Measurements from ENCODE around the gene NFKBIA.
A peak's percentile ranks its signal among the peaks of the same experiment; 100 is the strongest.
"Not testable (repeated sequence)": the region's sequence is repeated elsewhere in the genome, so short reads cannot be mapped to it uniquely, and the experiment has no call there.

NFKBIA gene

GRCh38 chr14:35409595-35409994 lies 5.0 kb upstream of the NFKBIA start:
- no peak for DNase-seq (ENCODE audit: low read depth in 3 of 3, low spot score in 1 of 3)

- no peak for DNase-seq (ENCODE audit: low read depth in 3 of 3, low spot score in 1 of 3)
Measured at GRCh38 chr14:35408026-35408425, 3.5 kb upstream of the NFKBIA start.

DNA sequence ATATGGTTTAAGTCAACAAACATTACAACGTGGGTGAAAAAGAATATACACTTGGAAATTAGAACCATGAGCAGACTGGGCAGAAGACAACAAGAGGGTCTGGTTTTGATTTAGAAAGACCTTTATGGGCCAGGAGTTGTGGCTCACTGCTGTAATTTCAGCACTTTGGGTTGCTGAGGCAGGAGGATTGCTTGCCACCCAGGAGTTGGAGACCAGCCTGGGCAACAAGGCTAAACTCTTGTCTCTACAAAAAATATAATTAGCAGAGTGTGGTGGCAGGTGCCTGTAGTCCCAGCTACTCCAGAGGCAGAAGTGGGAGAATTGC lies 2.7 kb upstream of the NFKBIA start:
- no peak for DNase-seq (ENCODE audit: low read depth in 3 of 3, low spot score in 1 of 3)

GRCh38 chr14:35406506-35407305 lies 2.2 kb upstream of the NFKBIA start:
- DNase-seq (ENCODE audit: low read depth in 3 of 3, low spot score in 1 of 3), result no peak

GRCh38 chr14:35406090-35406489 lies 1.5 kb upstream of the NFKBIA start:
- DNase-seq (ENCODE audit: low read depth in 3 of 3, low spot score in 1 of 3), result no peak

GRCh38 chr14:35405304-35405996 lies 901 bp upstream of the NFKBIA start:
- no peak for DNase-seq (ENCODE audit: low read depth in 3 of 3, low spot score in 1 of 3)

GRCh38 chr14:35403603-35404448 lies 723 bp downstream of the NFKBIA start:
- DNase-seq (ENCODE audit: low read depth in 3 of 3, low spot score in 1 of 3), result peak; percentile 94 to 98 (median 97)

DNA sequence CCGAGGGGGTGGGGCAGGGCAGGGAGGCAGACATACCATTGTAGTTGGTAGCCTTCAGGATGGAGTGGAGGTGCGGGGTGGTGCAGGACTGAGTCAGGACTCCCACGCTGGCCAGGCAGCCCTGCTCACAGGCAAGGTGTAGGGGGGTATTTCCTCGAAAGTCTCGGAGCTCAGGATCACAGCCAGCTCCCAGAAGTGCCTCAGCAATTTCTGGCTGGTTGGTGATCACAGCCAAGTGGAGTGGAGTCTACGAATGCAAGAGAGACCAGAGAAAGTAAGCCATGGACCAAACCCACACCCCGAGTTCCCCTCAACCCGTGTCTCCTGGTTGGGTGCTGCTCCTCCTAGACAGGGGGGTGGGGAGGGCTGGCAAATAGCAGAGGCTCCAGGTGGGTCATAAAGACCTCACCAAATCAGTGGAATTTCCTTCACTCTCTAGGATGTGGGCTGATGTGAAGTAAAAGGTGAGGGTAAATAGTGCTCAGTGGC lies 1.4 kb downstream of the NFKBIA start:
- peak in 1 of 3 donors; percentile 35 for DNase-seq (ENCODE audit: low read depth in 3 of 3, low spot score in 1 of 3)

DNA sequence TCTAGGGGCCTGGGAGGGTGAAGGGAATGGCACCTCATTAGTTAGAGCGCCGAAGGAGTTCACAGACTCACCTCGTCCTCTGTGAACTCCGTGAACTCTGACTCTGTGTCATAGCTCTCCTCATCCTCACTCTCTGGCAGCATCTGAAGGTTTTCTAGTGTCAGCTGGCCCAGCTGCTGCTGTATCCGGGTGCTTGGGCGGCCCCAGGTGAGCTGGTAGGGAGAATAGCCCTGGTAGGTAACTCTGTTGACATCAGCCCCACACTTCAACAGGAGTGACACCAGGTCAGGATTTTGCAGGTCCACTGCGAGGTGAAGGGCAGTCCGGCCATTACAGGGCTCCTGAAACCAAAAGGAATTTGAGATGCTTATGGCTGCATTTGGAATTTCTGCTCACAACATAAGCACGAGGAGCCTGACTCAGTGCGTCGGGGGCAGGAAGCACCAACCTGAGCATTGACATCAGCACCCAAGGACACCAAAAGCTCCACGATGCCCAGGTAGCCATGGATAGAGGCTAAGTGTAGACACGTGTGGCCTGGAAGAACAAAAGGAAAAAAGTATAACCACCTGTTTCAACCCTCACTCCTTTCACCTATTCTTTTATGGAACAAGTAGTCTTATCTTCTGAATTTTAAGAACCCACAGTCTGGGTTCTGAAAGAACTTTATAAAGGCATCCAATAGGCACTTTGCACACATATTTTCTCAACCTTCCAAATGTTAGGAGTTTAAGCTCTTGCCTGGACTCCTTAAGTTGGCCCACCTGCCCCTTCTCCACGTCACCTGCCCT lies 2.0 kb downstream of the NFKBIA start:
- DNase-seq (ENCODE audit: low read depth in 3 of 3, low spot score in 1 of 3), result peak in 1 of 3 donors; percentile 25

GRCh38 chr14:35401422-35402265 lies 2.9 kb downstream of the NFKBIA start:
- no peak for DNase-seq (ENCODE audit: low read depth in 3 of 3, low spot score in 1 of 3)

DNA sequence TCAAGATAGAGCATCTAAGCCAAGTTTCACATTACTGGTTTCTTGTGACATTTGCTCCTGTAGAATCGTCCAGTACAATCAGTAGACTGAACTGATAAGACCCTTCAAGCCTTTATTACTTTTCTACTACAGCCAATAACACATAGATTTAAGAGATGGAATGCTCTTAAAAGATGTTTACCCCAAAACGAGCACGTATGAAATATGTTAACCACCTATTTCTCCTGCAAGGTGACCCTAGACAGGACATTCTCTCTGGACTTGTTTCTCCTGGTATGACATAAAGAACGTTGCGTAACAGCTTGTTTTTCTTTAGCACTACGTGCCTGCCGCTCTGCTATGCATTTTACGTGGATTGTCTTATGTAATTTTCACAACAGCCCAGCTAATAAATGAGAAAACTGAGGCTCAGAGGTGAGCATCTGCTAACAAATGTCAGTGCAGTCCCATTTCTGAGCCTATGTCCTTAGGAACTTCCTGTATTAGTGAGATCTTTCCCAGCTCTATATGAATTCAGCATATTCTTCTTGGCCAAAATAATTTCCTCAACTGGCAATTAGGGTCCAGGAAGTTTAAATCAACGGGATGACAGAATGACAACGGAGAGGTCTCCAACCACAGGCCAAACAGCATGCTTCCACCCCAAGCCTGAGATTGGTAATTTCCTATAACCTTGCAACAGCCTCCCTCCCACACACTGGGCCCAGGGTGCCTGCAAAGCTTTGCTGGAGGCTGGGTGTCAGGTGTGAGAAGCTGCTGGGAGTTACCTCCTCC lies 3.7 kb downstream of the NFKBIA start:
- peak in 1 of 3 donors; percentile 30 for DNase-seq (ENCODE audit: low read depth in 3 of 3, low spot score in 1 of 3)

GRCh38 chr14:35399083-35399937 lies 5.2 kb downstream of the NFKBIA start:
- peak in 2 of 3 donors; percentile 31 to 32 for DNase-seq (ENCODE audit: low read depth in 3 of 3, low spot score in 1 of 3)

DNA sequence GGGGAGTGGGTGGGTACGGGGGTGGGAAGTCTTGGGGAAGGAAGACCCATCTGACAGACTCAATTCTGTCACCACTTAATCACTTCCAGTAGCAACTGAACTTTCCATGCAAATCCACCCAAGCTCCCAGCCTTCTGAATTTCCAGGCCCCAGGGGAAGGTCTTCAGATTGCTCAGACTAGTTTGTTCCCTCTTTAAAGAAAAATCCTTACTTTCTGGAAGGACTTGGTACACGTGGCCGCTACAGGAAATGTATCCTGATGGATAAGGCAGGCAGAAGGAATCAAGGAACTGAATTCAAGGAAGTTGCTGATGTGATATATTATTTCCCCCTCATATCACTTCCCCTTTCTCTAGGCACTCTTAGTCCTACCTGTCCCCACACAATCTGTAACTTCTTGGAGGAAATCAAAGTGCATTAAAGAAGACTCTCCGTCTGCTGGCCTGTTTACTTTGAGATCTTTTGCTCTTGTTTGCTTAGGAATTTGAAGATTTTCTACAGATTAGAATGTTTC lies 6.4 kb downstream of the NFKBIA start:
- no peak for DNase-seq (ENCODE audit: low read depth in 3 of 3, low spot score in 1 of 3)

- not testable (repeated sequence) for DNase-seq (ENCODE audit: low read depth in 3 of 3, low spot score in 1 of 3)
Measured at GRCh38 chr14:35396610-35397009, 7.9 kb downstream of the NFKBIA start.

GRCh38 chr14:35395283-35395682 lies 9.3 kb downstream of the NFKBIA start:
- no peak for DNase-seq (ENCODE audit: low read depth in 3 of 3, low spot score in 1 of 3)

DNA sequence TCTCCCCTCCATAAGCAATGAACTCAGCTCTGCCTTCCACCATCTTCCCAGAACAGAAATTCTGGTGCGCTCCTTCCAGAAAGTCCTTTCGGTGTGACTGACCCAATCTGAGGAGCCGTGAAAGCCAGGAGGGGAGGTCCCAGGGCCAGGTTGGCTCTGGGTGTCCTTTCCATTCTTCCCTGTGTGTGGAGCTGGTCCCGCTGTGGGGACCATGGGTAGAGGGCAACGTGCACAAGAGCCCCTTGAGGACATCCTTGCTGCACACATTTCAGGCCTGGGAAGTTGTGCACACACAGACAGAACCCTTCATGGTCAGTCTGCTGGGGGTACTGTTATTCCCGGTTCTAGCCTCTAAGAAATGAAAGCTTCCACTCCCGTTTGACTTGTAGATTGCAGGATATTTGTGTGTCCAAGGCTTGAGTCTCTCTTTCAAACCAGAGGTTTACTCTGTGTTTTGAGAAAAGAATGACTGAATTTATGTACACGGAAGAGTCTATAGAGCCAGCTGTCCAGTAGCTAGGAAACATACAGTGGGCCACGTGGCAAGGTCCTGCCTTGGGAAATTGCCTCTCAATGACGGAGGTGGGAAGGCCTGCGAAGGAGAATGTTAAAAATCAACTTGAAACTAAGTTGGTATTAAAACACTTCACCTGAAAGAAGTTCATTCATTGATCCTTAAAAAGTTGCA lies 10.1 kb downstream of the NFKBIA start:
- DNase-seq (ENCODE audit: low read depth in 3 of 3, low spot score in 1 of 3), result no peak

DNA sequence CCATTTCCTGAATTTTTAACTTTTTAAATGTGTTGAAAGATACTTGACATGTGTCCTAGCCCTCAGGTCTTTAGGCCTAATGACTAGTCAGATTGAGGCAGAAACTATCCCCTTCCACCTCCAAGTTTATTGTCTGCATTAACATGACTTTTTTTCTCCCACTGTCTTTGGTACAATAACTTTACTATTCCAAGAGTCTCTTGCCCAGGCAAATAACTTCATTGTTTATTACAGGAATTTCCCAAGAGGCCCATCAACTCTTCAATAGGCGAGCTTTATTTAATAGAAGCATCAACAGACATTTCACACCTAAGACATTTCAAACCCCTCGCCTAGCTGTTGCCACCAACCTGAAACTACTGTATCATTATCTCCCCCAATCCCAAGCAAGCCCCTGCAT lies 10.7 kb downstream of the NFKBIA start:
- DNase-seq (ENCODE audit: low read depth in 3 of 3, low spot score in 1 of 3), result no peak

Data from stimulated activated CD4-positive, alpha-beta T cell treated with anti-CD3 and anti-CD28 coated beads, TNF-alpha, amount 100 ng/mL, for 1 hour (primary cell).